Measurements from ENCODE around the gene RPS23.

The RPS23 gene

GRCh38 chr5:82307451-82307850 is 29.3 kb upstream of the RPS23 start:
- H3K4me3 ChIP-seq (ENCODE audit: low read depth, low read length), result no peak overlapping the region
- DNase-seq (ENCODE audit: low read depth), result no peak
- TF ChIP-seq, protein P1, sequence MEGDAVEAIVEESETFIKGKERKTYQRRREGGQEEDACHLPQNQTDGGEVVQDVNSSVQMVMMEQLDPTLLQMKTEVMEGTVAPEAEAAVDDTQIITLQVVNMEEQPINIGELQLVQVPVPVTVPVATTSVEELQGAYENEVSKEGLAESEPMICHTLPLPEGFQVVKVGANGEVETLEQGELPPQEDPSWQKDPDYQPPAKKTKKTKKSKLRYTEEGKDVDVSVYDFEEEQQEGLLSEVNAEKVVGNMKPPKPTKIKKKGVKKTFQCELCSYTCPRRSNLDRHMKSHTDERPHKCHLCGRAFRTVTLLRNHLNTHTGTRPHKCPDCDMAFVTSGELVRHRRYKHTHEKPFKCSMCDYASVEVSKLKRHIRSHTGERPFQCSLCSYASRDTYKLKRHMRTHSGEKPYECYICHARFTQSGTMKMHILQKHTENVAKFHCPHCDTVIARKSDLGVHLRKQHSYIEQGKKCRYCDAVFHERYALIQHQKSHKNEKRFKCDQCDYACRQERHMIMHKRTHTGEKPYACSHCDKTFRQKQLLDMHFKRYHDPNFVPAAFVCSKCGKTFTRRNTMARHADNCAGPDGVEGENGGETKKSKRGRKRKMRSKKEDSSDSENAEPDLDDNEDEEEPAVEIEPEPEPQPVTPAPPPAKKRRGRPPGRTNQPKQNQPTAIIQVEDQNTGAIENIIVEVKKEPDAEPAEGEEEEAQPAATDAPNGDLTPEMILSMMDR (IDR thresholded peaks at IDR 0.05; ENCODE audit: insufficient read depth, low read depth, low read length, missing control alignments), result no peak

GRCh38 chr5:82306151-82306550 is 28.0 kb upstream of the RPS23 start:
- no peak for DNase-seq (ENCODE audit: low read depth)
- TF ChIP-seq, protein P1 (IDR thresholded peaks at IDR 0.05; ENCODE audit: insufficient read depth, low read depth, low read length, missing control alignments), result no peak
- H3K4me3 ChIP-seq (ENCODE audit: low read depth, low read length), result no peak overlapping the region

- no peak overlapping the region for H3K4me3 ChIP-seq (ENCODE audit: low read depth, low read length)
- TF ChIP-seq, protein P1 (IDR thresholded peaks at IDR 0.05; ENCODE audit: insufficient read depth, low read depth, low read length, missing control alignments), result no peak
- no peak for DNase-seq (ENCODE audit: low read depth)
Measured at GRCh38 chr5:82301190-82301589, 23.0 kb upstream of the RPS23 start.

GRCh38 chr5:82298668-82299067 is 20.5 kb upstream of the RPS23 start:
- no peak overlapping the region for H3K4me3 ChIP-seq (ENCODE audit: low read depth, low read length)
- TF ChIP-seq, protein P1 (IDR thresholded peaks at IDR 0.05; ENCODE audit: insufficient read depth, low read depth, low read length, missing control alignments), result no peak
- no peak for DNase-seq (ENCODE audit: low read depth)

GRCh38 chr5:82297711-82298110 is 19.6 kb upstream of the RPS23 start:
- DNase-seq (ENCODE audit: low read depth), result no peak
- H3K4me3 ChIP-seq (ENCODE audit: low read depth, low read length), result no peak overlapping the region
- TF ChIP-seq, protein P1 (IDR thresholded peaks at IDR 0.05; ENCODE audit: insufficient read depth, low read depth, low read length, missing control alignments), result no peak

DNA sequence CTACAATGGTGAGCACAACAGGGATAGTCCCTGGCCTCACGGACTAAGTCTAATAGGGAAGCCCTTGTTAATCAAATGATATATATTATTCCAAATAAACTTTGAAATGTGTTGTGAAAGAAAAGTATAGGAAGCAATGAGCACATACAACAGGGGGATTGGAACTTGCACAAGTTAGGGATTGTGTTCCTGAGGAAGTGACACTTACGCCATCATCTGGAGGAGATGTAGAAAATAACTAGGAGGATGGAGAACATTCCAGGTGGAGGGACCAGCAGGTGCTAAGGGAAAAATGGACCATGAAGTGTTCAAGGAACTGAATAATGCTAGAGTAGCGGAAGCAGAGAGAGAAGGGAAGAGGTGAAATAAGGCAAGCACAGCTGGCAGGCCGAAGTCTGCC is 18.8 kb upstream of the RPS23 start:
- TF ChIP-seq, protein P1 (IDR thresholded peaks at IDR 0.05; ENCODE audit: insufficient read depth, low read depth, low read length, missing control alignments), result no peak
- DNase-seq (ENCODE audit: low read depth), result no peak

GRCh38 chr5:82295959-82296531 is 17.9 kb upstream of the RPS23 start:
- no peak overlapping the region for H3K4me3 ChIP-seq (ENCODE audit: low read depth, low read length)
- no peak for DNase-seq (ENCODE audit: low read depth)
- TF ChIP-seq, protein P1 (IDR thresholded peaks at IDR 0.05; ENCODE audit: insufficient read depth, low read depth, low read length, missing control alignments), result no peak

More for the DNA sequence above, 18.8 kb upstream of the RPS23 start:
- no peak overlapping the region for H3K4me3 ChIP-seq (ENCODE audit: low read depth, low read length)
